K562 (cell line): ENCODE measurements around the gene RCE1. TPM values are rescaled to one million over a fixed set of nuclear protein-coding genes. Genes with fewer than 3 reads are reported as not detected.

Experiments
- ATF7 ChIP-seq: fragments of 450-650 bp; IDR thresholded peaks from 2 replicates; pipeline ENCODE4 v1.7.1; 2014; ENCODE audit warnings: mild to moderate bottlenecking, moderate library complexity
- CC2D1A ChIP-seq: fragments of 450-650 bp; IDR thresholded peaks from 2 replicates; pipeline ENCODE4 v1.6.1; 2017; ENCODE audit warnings: mild to moderate bottlenecking
- DDX20 ChIP-seq: fragments of 450-650 bp; IDR thresholded peaks from 2 replicates; pipeline ENCODE4 v1.6.1; 2016; ENCODE audit warnings: missing genetic modification characterization, low read depth, mild to moderate bottlenecking, missing compliant biosample characterization, moderate library complexity
- EHMT2 ChIP-seq: fragments of 450-650 bp; IDR thresholded peaks from 2 replicates; pipeline ENCODE4 v1.6.1; 2018; ENCODE audit warnings: antibody characterized with exemption
- FOXJ2 ChIP-seq: fragments of 200-800 bp; sonication (Bioruptor generic); IDR thresholded peaks from 2 replicates; pipeline ENCODE4 v1.6.1; 2016; ENCODE audit warnings: missing genetic modification characterization, missing compliant biosample characterization
- GTF2A2 ChIP-seq: IDR thresholded peaks from 2 replicates; pipeline ENCODE4 v1.6.1; 2016; ENCODE audit warnings: mild to moderate bottlenecking, missing genetic modification characterization, missing compliant biosample characterization
- KLF10 ChIP-seq: fragments of 250-450 bp; sonication (Bioruptor Pico); IDR thresholded peaks from 2 replicates; pipeline ENCODE4 v1.6.1; 2021; ENCODE audit warnings: matching md5 sums
- NUFIP1 ChIP-seq: fragments of 450-650 bp; IDR thresholded peaks from 2 replicates; pipeline ENCODE4 v1.6.1; 2018; ENCODE audit not compliant: partially characterized antibody
- PYGO2 ChIP-seq: fragments of 450-650 bp; IDR thresholded peaks from 2 replicates; pipeline ENCODE4 v1.6.1; 2016; ENCODE audit warnings: mild to moderate bottlenecking, missing genetic modification characterization, moderate library complexity, missing compliant biosample characterization
- SAFB ChIP-seq: fragments of 200-400 bp; formaldehyde crosslinking; IDR thresholded peaks from 2 replicates; pipeline ENCODE4 v1.6.1; 2017; ENCODE audit warnings: low read depth, low read length, borderline replicate concordance
- TAF1 ChIP-seq: IDR thresholded peaks from 2 replicates; pipeline ENCODE4 v1.6.1; 2011; ENCODE audit warnings: mild to moderate bottlenecking, low read length, moderate library complexity; ENCODE audit not compliant: insufficient read depth, control insufficient read depth, severe bottlenecking; ENCODE audit errors: extremely low read depth
- ZNF121 ChIP-seq: sonication (generic); formaldehyde crosslinking; conservative IDR thresholded peaks from 2 replicates; pipeline ENCODE4 v1.8.0; 2022; ENCODE audit warnings: missing genetic modification reagents
- ZNF23 ChIP-seq: fragments of 250-450 bp; sonication (Bioruptor Pico); IDR thresholded peaks from 2 replicates; pipeline ENCODE4 v1.4.0; 2020; ENCODE audit warnings: mild to moderate bottlenecking
- ZNF253 ChIP-seq: fragments of 250-450 bp; sonication (Bioruptor Pico); conservative IDR thresholded peaks from 2 replicates; pipeline ENCODE4 v1.6.1; 2021; ENCODE audit warnings: mild to moderate bottlenecking
- ZNF77 ChIP-seq: fragments of 250-450 bp; sonication (Bioruptor Pico); IDR thresholded peaks from 2 replicates; pipeline ENCODE4 v1.5.0; 2020
- polyA plus RNA-seq, 8 experiments: library from polyadenylated mRNA; depleted of rRNA in 4 of 8; stranded (reverse) in 5 of 8; unstranded in 3 of 8; fragments of >200 nt; fragmentation: Nextera tagmentation in 2 of 8; fragmentation: Illumina TruSeq in 1 of 8; extraction: Ambion mirVana in 2 of 8; extraction: Trizol in 1 of 8; gene quantifications; 2 replicates each; pipeline versions ENCODE4 v1.2.1 to v1.2.3, GENCODE V29; 2011 to 2014; ENCODE audit warnings: inconsistent platforms in 1 of 8, missing spikeins in 1 of 8
- total RNA-seq, 7 experiments: library from RNA; depleted of rRNA in 6 of 7; stranded (reverse); fragments of >200 nt in 6 of 7; fragmentation: Illumina TruSeq in 2 of 7; extraction: Trizol in 2 of 7; gene quantifications; 2 replicates each; pipeline versions ENCODE4 v1.2.1 to v1.2.3, GENCODE V29; 2011 to 2021; ENCODE audit warnings: low replicate concordance in 1 of 7
- TF ChIP-seq, protein P1 (sequence below): sonication (generic); formaldehyde crosslinking; IDR thresholded peaks from 2 replicates; pipeline ENCODE4 v1.9.0; 2022; ENCODE audit warnings: mild to moderate bottlenecking, missing genetic modification reagents
- TF ChIP-seq, protein P2 (sequence below): fragments of 250-450 bp; sonication (Bioruptor Pico); IDR thresholded peaks from 2 replicates; pipeline ENCODE4 v1.8.0; 2022; ENCODE audit warnings: moderate library complexity, mild to moderate bottlenecking, inconsistent platforms
- TF ChIP-seq, protein P3 (sequence below): fragments of 450-650 bp; IDR thresholded peaks from 2 replicates; pipeline ENCODE4 v1.6.1; 2014; ENCODE audit warnings: low read depth, mild to moderate bottlenecking, moderate library complexity, borderline replicate concordance
- TF ChIP-seq, protein P4 (sequence below): fragments of 450-650 bp; IDR thresholded peaks from 2 replicates; pipeline ENCODE4 v1.6.1; 2018; ENCODE audit not compliant: partially characterized antibody
- TF ChIP-seq, protein P5 (sequence below): fragments of 450-650 bp; IDR thresholded peaks from 2 replicates; pipeline ENCODE4 v1.6.1; 2016; ENCODE audit warnings: low read depth, mild to moderate bottlenecking, moderate library complexity

The RCE1 gene
- total and polyA plus RNA-seq, 9 of the 15 experiments (the other 6 are each of a cell fraction or from before 2014, with no cell fraction given) = 0.75 to 41.5 (median 15.1) TPM

DNA sequence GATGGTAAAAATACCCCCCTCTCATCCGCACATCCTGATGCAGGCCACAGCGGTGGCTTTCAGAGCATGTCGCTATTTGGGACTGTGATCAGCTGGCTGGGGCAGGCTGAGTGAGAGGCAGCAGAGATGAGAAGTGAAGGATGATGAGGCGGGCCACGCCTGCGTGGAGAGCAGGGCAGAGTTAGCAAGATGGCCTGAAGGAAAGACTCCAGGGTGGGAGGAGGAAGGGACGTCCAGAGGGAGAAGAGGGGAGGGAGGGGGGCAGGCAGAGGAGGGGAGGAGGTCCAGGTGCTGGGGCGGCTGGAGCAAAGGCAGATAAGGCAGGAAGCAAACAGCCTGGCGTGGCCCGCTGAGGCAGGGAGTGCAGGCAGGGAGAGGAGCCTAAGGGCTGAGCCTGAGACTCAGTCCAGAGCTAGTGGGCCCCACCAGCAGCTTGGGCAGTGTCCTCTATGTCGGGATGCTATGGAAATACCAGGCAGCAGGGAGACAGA, 42.8 kb downstream of the RCE1 start (continued):
- TF ChIP-seq GTF2A2 (tag) (no peak), NUFIP1 (no peak), ZNF23 (no peak), EHMT2 (no peak), PYGO2 (tag) (no peak), FOXJ2 (tag) (no peak), SAFB (no peak), ZNF253 (CRISPR knock-in tag) (no peak), ZNF77 (CRISPR knock-in tag) (no peak), CC2D1A (no peak), ATF7 (no peak), ZNF121 (CRISPR knock-in tag) (no peak), DDX20 (no peak), TAF1 (no peak), KLF10 (CRISPR knock-in tag) (no peak)
- TF ChIP-seq, protein P1, sequence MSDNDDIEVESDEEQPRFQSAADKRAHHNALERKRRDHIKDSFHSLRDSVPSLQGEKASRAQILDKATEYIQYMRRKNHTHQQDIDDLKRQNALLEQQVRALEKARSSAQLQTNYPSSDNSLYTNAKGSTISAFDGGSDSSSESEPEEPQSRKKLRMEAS (CRISPR knock-in tag) = no peak; the same call in 1 of the 2 replicates
- TF ChIP-seq, protein P2, sequence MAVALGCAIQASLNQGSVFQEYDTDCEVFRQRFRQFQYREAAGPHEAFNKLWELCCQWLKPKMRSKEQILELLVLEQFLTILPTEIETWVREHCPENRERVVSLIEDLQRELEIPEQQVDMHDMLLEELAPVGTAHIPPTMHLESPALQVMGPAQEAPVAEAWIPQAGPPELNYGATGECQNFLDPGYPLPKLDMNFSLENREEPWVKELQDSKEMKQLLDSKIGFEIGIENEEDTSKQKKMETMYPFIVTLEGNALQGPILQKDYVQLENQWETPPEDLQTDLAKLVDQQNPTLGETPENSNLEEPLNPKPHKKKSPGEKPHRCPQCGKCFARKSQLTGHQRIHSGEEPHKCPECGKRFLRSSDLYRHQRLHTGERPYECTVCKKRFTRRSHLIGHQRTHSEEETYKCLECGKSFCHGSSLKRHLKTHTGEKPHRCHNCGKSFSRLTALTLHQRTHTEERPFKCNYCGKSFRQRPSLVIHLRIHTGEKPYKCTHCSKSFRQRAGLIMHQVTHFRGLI = no peak
- TF ChIP-seq, protein P3, sequence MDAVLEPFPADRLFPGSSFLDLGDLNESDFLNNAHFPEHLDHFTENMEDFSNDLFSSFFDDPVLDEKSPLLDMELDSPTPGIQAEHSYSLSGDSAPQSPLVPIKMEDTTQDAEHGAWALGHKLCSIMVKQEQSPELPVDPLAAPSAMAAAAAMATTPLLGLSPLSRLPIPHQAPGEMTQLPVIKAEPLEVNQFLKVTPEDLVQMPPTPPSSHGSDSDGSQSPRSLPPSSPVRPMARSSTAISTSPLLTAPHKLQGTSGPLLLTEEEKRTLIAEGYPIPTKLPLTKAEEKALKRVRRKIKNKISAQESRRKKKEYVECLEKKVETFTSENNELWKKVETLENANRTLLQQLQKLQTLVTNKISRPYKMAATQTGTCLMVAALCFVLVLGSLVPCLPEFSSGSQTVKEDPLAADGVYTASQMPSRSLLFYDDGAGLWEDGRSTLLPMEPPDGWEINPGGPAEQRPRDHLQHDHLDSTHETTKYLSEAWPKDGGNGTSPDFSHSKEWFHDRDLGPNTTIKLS = no peak
- TF ChIP-seq, protein P4, sequence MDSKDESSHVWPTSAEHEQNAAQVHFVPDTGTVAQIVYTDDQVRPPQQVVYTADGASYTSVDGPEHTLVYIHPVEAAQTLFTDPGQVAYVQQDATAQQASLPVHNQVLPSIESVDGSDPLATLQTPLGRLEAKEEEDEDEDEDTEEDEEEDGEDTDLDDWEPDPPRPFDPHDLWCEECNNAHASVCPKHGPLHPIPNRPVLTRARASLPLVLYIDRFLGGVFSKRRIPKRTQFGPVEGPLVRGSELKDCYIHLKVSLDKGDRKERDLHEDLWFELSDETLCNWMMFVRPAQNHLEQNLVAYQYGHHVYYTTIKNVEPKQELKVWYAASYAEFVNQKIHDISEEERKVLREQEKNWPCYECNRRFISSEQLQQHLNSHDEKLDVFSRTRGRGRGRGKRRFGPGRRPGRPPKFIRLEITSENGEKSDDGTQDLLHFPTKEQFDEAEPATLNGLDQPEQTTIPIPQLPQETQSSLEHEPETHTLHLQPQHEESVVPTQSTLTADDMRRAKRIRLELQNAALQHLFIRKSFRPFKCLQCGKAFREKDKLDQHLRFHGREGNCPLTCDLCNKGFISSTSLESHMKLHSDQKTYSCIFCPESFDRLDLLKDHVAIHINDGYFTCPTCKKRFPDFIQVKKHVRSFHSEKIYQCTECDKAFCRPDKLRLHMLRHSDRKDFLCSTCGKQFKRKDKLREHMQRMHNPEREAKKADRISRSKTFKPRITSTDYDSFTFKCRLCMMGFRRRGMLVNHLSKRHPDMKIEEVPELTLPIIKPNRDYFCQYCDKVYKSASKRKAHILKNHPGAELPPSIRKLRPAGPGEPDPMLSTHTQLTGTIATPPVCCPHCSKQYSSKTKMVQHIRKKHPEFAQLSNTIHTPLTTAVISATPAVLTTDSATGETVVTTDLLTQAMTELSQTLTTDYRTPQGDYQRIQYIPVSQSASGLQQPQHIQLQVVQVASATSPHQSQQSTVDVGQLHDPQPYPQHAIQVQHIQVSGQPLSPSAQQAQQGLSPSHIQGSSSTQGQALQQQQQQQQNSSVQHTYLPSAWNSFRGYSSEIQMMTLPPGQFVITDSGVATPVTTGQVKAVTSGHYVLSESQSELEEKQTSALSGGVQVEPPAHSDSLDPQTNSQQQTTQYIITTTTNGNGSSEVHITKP = no peak
- TF ChIP-seq, protein P5, sequence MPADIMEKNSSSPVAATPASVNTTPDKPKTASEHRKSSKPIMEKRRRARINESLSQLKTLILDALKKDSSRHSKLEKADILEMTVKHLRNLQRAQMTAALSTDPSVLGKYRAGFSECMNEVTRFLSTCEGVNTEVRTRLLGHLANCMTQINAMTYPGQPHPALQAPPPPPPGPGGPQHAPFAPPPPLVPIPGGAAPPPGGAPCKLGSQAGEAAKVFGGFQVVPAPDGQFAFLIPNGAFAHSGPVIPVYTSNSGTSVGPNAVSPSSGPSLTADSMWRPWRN = no peak
- TF ChIP-seq, all 486 proteins: peak for 21
